Mammary epithelial cell (primary cell): ENCODE results near the gene MPZL1.

Source experiments
- CTCF ChIP-seq, 2 donors: IDR thresholded peaks in 1 of 2; conservative IDR thresholded peaks in 1 of 2; 2 replicates each; pipeline ENCODE4 v1.5.1; 2011 to 2012; ENCODE audit warnings: inconsistent platforms in 2 of 2, low read length in 2 of 2, mild to moderate bottlenecking in 2 of 2, control low read depth in 1 of 2, low read depth in 1 of 2; ENCODE audit not compliant: insufficient read depth in 1 of 2; ENCODE audit errors: extremely low read depth in 1 of 2
- EZH2 ChIP-seq: IDR thresholded peaks from 2 replicates; pipeline ENCODE4 v1.6.1; 2012; ENCODE audit warnings: low read length, inconsistent platforms, borderline replicate concordance

GRCh38 chr1:167695147-167695546, 26.6 kb upstream of the MPZL1 start:
- TF ChIP-seq CTCF (conservative IDR thresholded peaks at IDR 0.05 in 1 of 2, IDR thresholded peaks at IDR 0.05 in 1 of 2; ENCODE audit: extremely low read depth in 1 of 2, insufficient read depth in 1 of 2, low read depth in 1 of 2, low read length in 2 of 2), result no peak
- no peak for TF ChIP-seq EZH2
